Heart left ventricle (tissue), 13 donors: ENCODE data around the gene PRDM16.

Experiments used
- POLR2A ChIP-seq, 2 donors: fragments of 450-650 bp; IDR thresholded peaks; one replicate each; pipeline ENCODE4 v1.6.1; 2017; ENCODE audit warnings: antibody characterized with exemption in 2 of 2, mild to moderate bottlenecking in 2 of 2, moderate library complexity in 2 of 2
- TF ChIP-seq, protein P1 (sequence below), 12 donors: fragments of 200-600 bp; sonication (generic) in 4 of 12; IDR thresholded peaks; one replicate each; pipeline versions ENCODE4 v1.5.0 to v1.8.0; 2018 to 2022; ENCODE audit warnings: antibody characterized with exemption in 12 of 12, mild to moderate bottlenecking in 5 of 12
- donor health status: ischemic (EF 13 %, LVEDD 7.1; RV severe dilation, severe dysfunction).
- donor health status: DM: no; HTN: yes; CAD: no.
- donor health status: DM: no; HTN: no; CAD: no.
- donor health status: ischemic (EF 25% LVEDD 6.9; RV normal size, moderate dysfunction).
- donor health status: ischemic (EF 25% LVEDD 5.7; RV mildly dilated, moderate dysfunction).
- donor health status: ischemic (EF 35%, LVEDD 5.7; RV mildly dilated, moderate dysfunction).
- donor health status: nonischemic (EF 11% LVEDD 7.7; RV severe dilation, severe dysfunction).
- donor health status: DM: yes; HTN: yes; CAD: no.
- donor health status: PGD.
- donor health status: ischemic (EF 29% LVEDD 5.4; RV normal size, mild dysfunction).
- donor health status: nonischemic (EF 23%, LVEDD 6.1; RV moderate dilation, normal function).

DNA sequence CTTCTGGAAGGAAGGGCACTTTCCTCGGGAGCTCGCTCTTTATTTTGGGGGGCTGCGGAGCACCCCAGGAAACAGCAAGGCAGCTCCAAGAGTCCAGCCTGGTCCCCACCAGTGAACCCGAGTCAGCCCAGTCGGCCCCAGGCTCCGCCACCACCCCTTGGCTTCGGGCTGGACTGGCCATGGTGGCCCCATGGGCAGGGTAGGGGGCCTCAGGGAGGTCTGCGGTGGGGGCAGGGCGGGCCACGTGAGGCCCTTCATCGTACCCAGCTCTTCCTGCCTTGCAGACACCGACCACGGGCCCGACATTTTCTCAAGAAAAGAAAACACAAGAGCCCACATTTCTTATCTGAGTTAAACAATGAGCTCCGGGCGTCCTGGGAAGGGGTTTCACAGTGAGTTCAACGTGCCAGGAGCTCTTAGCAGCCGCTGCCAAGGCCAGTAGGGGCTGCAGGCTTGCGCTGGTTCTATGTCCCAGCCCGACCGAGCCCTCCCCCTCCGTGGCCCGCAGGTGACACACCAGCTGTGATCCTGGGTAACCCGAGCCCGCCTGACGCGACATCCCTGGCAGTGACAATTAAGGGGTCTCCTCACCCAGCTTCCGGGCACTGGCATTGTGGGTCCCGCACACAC lies 66.2 kb downstream of the PRDM16 start:
- no peak for TF ChIP-seq POLR2A (IDR thresholded peaks at IDR 0.05)
- TF ChIP-seq, protein P1, sequence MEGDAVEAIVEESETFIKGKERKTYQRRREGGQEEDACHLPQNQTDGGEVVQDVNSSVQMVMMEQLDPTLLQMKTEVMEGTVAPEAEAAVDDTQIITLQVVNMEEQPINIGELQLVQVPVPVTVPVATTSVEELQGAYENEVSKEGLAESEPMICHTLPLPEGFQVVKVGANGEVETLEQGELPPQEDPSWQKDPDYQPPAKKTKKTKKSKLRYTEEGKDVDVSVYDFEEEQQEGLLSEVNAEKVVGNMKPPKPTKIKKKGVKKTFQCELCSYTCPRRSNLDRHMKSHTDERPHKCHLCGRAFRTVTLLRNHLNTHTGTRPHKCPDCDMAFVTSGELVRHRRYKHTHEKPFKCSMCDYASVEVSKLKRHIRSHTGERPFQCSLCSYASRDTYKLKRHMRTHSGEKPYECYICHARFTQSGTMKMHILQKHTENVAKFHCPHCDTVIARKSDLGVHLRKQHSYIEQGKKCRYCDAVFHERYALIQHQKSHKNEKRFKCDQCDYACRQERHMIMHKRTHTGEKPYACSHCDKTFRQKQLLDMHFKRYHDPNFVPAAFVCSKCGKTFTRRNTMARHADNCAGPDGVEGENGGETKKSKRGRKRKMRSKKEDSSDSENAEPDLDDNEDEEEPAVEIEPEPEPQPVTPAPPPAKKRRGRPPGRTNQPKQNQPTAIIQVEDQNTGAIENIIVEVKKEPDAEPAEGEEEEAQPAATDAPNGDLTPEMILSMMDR (IDR thresholded peaks at IDR 0.05), result no peak
